C4-2B (cell line): Measurements from ENCODE around the gene OAT.
"Not testable (repeated sequence)": the region's sequence is repeated elsewhere in the genome, so short reads cannot be mapped to it uniquely, and the experiment has no call there.

Experiments
- H3K27ac ChIP-seq: fragments of 450-650 bp; 2 replicates; pipeline ENCODE4 v1.5.1; 2017
- CTCF ChIP-seq: fragments of 450-650 bp; conservative IDR thresholded peaks from 2 replicates; pipeline ENCODE4 v1.5.1; 2017; ENCODE audit warnings: mild to moderate bottlenecking
- ZFX ChIP-seq: fragments of 450-650 bp; IDR thresholded peaks from 2 replicates; pipeline ENCODE4 v1.6.1; 2017

The OAT gene

GRCh38 chr10:124375353-124375614 lies 43.4 kb downstream of the OAT start:
- H3K27ac ChIP-seq: no peak overlapping the region
- TF ChIP-seq CTCF (no peak), ZFX (no peak)

GRCh38 chr10:124374535-124375352 lies 44.0 kb downstream of the OAT start:
- TF ChIP-seq CTCF: no peak
- TF ChIP-seq ZFX: no peak
- no peak overlapping the region for H3K27ac ChIP-seq

GRCh38 chr10:124372899-124373298 lies 45.8 kb downstream of the OAT start:
- no peak overlapping the region for H3K27ac ChIP-seq
- no peak for TF ChIP-seq CTCF
- TF ChIP-seq ZFX: no peak

GRCh38 chr10:124370426-124370825 lies 48.3 kb downstream of the OAT start:
- TF ChIP-seq CTCF (no peak), ZFX (no peak)
- no peak overlapping the region for H3K27ac ChIP-seq

GRCh38 chr10:124369986-124370385 lies 48.7 kb downstream of the OAT start:
- TF ChIP-seq CTCF (no peak), ZFX (no peak)
- no peak overlapping the region for H3K27ac ChIP-seq

- H3K27ac ChIP-seq: not testable (repeated sequence)
Observed at GRCh38 chr10:124369533-124369932, 49.2 kb downstream of the OAT start.

- no peak for TF ChIP-seq ZFX
- no peak for TF ChIP-seq CTCF
Observed at GRCh38 chr10:124369066-124369465, 49.7 kb downstream of the OAT start.

GRCh38 chr10:124367936-124368335 lies 50.8 kb downstream of the OAT start:
- no peak overlapping the region for H3K27ac ChIP-seq
- TF ChIP-seq CTCF: no peak

More at GRCh38 chr10:124369066-124369465, 49.7 kb downstream of the OAT start:
- H3K27ac ChIP-seq: no peak overlapping the region
